HEK293T (cell line): Measurements from ENCODE around the gene MTCL3.

Experiments
- BHLHE40 ChIP-seq: fragments of 450-650 bp; IDR thresholded peaks from 2 replicates; pipeline ENCODE4 v1.6.1; 2016; ENCODE audit warnings: mild to moderate bottlenecking, moderate library complexity, borderline replicate concordance
- CTBP1 ChIP-seq: fragments of 450-650 bp; IDR thresholded peaks from 2 replicates; pipeline ENCODE4 v1.6.1; 2016; ENCODE audit warnings: borderline replicate concordance
- ELF4 ChIP-seq: fragments of 450-650 bp; IDR thresholded peaks from 2 replicates; pipeline ENCODE4 v1.6.1; 2017; ENCODE audit warnings: antibody characterized with exemption
- FOXA1 ChIP-seq: fragments of 450-650 bp; IDR thresholded peaks from 2 replicates; pipeline ENCODE4 v1.6.1; 2016; ENCODE audit warnings: mild to moderate bottlenecking
- SP1 ChIP-seq: fragments of 450-650 bp; IDR thresholded peaks from 2 replicates; pipeline ENCODE4 v1.6.1; 2017
- SUZ12 ChIP-seq: fragments of 450-650 bp; IDR thresholded peaks from 2 replicates; pipeline ENCODE4 v1.6.1; 2016; ENCODE audit warnings: mild to moderate bottlenecking
- TF ChIP-seq, protein P1 (sequence below): fragments of 450-650 bp; IDR thresholded peaks from 2 replicates; pipeline ENCODE4 v1.6.1; 2016

DNA sequence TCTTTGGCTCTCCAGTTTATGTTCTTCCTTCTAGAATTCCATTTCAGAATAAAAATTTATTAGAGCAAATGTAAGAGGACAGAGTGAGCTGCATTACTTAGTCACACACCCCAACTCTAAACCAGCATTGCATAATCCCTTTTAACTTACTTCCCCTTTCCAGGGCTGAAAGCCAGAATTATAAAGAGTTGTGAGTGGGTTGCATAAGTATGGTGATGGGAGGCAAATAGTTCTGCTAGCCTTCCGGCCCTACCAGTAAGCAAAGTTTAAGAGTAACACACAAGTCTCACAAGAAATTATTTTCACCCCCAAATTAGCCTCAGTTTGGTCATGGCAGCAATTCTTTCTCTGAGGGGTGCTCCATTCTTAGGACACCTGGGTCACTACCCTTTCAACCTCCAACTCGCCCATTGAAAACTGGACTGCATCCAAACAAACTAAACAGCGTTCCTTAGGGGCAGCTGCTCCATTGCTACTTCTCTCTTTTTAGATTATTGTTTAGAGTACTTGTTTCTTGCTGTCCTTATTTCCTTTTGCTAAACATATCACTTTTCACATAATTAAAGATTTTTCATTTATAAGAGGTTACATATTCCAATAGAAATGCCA lies 61.6 kb downstream of the MTCL3 start:
- TF ChIP-seq ELF4: no peak
- no peak for TF ChIP-seq BHLHE40
- TF ChIP-seq SUZ12: no peak
- no peak for TF ChIP-seq SP1
- TF ChIP-seq CTBP1: no peak
- no peak for TF ChIP-seq FOXA1
- TF ChIP-seq, protein P1, sequence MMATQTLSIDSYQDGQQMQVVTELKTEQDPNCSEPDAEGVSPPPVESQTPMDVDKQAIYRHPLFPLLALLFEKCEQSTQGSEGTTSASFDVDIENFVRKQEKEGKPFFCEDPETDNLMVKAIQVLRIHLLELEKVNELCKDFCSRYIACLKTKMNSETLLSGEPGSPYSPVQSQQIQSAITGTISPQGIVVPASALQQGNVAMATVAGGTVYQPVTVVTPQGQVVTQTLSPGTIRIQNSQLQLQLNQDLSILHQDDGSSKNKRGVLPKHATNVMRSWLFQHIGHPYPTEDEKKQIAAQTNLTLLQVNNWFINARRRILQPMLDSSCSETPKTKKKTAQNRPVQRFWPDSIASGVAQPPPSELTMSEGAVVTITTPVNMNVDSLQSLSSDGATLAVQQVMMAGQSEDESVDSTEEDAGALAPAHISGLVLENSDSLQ: no peak
